ENCODE measurements around the gene FBXO38.

Gene FBXO38

GRCh38 chr5:148414833-148415232 is 31.1 kb downstream of the FBXO38 start:
- Histone ChIP-seq H3K27ac (no peak overlapping the region), H2AFZ (no peak overlapping the region), H3K9me3 (ENCODE audit: control insufficient read depth, low read length) (no peaks in the 10 kb centered on the region), H3K4me3 (ENCODE audit: low read depth, low read length) (no peak overlapping the region), H3K79me2 (no peaks in the 10 kb centered on the region), H3K4me1 (no peaks in the 10 kb centered on the region), H3K27me3 (ENCODE audit: control insufficient read depth, insufficient read depth, low read length) (no peaks in the 10 kb centered on the region), H3K4me2 (ENCODE audit: low read length) (no peak overlapping the region), H3K36me3 (ENCODE audit: control insufficient read depth, insufficient read depth, low read length) (no peaks in the 10 kb centered on the region), H3K9ac (no peak overlapping the region)
- no peak for TF ChIP-seq CTCF (IDR thresholded peaks at IDR 0.05)

GRCh38 chr5:148416416-148416815 is 32.7 kb downstream of the FBXO38 start:
- no peak overlapping the region for H3K27ac ChIP-seq
- H3K4me1 ChIP-seq: no peaks in the 10 kb centered on the region
- no peak for TF ChIP-seq CTCF (IDR thresholded peaks at IDR 0.05)
- H3K27me3 ChIP-seq (ENCODE audit: control insufficient read depth, insufficient read depth, low read length): no peaks in the 10 kb centered on the region
- H3K9me3 ChIP-seq (ENCODE audit: control insufficient read depth, low read length): no peaks in the 10 kb centered on the region
- H3K4me2 ChIP-seq (ENCODE audit: low read length): no peak overlapping the region
- no peaks in the 10 kb centered on the region for H3K79me2 ChIP-seq
- no peak overlapping the region for H3K4me3 ChIP-seq (ENCODE audit: low read depth, low read length)
- H3K36me3 ChIP-seq (ENCODE audit: control insufficient read depth, insufficient read depth, low read length): no peaks in the 10 kb centered on the region
- no peak overlapping the region for H3K9ac ChIP-seq
- H2AFZ ChIP-seq: no peak overlapping the region

- TF ChIP-seq CTCF (IDR thresholded peaks at IDR 0.05): no peak
- Histone ChIP-seq H3K4me3 (ENCODE audit: low read depth, low read length) (no peak overlapping the region), H3K27ac (no peak overlapping the region), H3K9me3 (ENCODE audit: control insufficient read depth, low read length) (no peaks in the 10 kb centered on the region), H3K9ac (no peak overlapping the region), H3K4me2 (ENCODE audit: low read length) (no peak overlapping the region), H3K79me2 (no peaks in the 10 kb centered on the region), H3K36me3 (ENCODE audit: control insufficient read depth, insufficient read depth, low read length) (no peaks in the 10 kb centered on the region), H3K4me1 (no peaks in the 10 kb centered on the region), H3K27me3 (ENCODE audit: control insufficient read depth, insufficient read depth, low read length) (no peaks in the 10 kb centered on the region), H2AFZ (no peak overlapping the region)
These were observed 33.2 kb downstream of the FBXO38 start for GRCh38 chr5:148416921-148417320.

- no peak overlapping the region for H3K9ac ChIP-seq
- no peak overlapping the region for H3K27ac ChIP-seq
- no peaks in the 10 kb centered on the region for H3K36me3 ChIP-seq (ENCODE audit: control insufficient read depth, insufficient read depth, low read length)
- TF ChIP-seq CTCF (IDR thresholded peaks at IDR 0.05): no peak
- H3K79me2 ChIP-seq: no peaks in the 10 kb centered on the region
- H3K4me1 ChIP-seq: no peaks in the 10 kb centered on the region
- no peak overlapping the region for H2AFZ ChIP-seq
- no peaks in the 10 kb centered on the region for H3K9me3 ChIP-seq (ENCODE audit: control insufficient read depth, low read length)
- H3K27me3 ChIP-seq (ENCODE audit: control insufficient read depth, insufficient read depth, low read length): no peaks in the 10 kb centered on the region
- H3K4me2 ChIP-seq (ENCODE audit: low read length): no peak overlapping the region
- no peak overlapping the region for H3K4me3 ChIP-seq (ENCODE audit: low read depth, low read length)
These were observed 34.8 kb downstream of the FBXO38 start for GRCh38 chr5:148418511-148418910.

- no peak overlapping the region for H3K4me2 ChIP-seq (ENCODE audit: low read length)
These were observed 37.9 kb downstream of the FBXO38 start for GRCh38 chr5:148421661-148422060.

More at GRCh38 chr5:148421661-148422060, 37.9 kb downstream of the FBXO38 start:
- no peak for TF ChIP-seq CTCF (IDR thresholded peaks at IDR 0.05)
- H3K36me3 ChIP-seq (ENCODE audit: control insufficient read depth, insufficient read depth, low read length): no peaks in the 10 kb centered on the region
- no peak overlapping the region for H2AFZ ChIP-seq
- no peak overlapping the region for H3K27ac ChIP-seq
- H3K4me1 ChIP-seq: no peaks in the 10 kb centered on the region
- no peak overlapping the region for H3K9ac ChIP-seq
- H3K27me3 ChIP-seq (ENCODE audit: control insufficient read depth, insufficient read depth, low read length): no peaks in the 10 kb centered on the region
- no peak overlapping the region for H3K4me3 ChIP-seq (ENCODE audit: low read depth, low read length)
- no peaks in the 10 kb centered on the region for H3K9me3 ChIP-seq (ENCODE audit: control insufficient read depth, low read length)
- H3K79me2 ChIP-seq: no peaks in the 10 kb centered on the region
